HG02943 (cell line): ENCODE data around the gene COL2A1.

Experiments
- ATAC-seq: cut with Tn5 transposase; IDR thresholded peaks from one replicate; pipeline ENCODE4 v1.9.1; 2021; ENCODE audit warnings: mild to moderate bottlenecking, low read depth, moderate library complexity; ENCODE audit not compliant: unreplicated experiment

The COL2A1 gene

GRCh38 chr12:48015954-48016353 is 11.7 kb upstream of the COL2A1 start:
- ATAC-seq: no peak

GRCh38 chr12:48015129-48015528 is 10.9 kb upstream of the COL2A1 start:
- ATAC-seq: no peak

DNA sequence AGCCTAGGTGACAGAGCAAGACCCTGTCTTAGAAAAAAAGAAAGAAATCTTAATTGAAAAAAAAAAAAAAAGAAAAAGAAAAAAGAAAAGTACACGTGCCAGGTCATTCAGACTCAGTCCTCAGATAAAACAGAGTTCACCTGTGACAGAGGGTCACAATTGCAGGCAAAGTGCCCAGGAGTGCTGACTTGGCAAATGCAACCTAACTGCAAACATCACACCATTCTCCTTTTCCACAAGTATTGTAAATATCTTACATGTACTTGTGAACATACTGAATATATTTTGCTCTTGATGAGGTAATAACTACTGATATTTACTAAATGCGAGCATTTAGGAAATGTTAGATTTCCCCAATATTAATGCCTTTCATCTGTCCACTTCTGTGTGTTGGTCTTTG is 9.0 kb upstream of the COL2A1 start:
- ATAC-seq: no peak

DNA sequence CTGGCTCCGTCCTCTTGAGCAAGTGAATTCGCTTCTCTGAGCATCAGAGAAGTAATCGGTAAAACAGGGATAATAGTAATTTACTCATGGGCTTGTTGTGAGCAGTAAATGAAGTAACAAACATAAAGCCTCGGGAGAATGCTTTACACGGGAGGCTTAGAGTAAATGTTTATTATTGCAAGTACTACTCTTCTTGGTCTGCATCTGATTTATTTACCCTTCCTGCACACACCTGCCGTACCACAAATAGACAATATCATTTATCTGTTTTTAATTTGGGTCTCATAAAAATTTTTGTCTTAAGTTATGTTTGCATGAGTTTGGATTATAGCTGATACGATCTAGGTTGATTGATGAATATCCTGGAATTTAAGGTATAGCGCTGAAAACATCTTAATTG is 7.8 kb upstream of the COL2A1 start:
- no peak for ATAC-seq

DNA sequence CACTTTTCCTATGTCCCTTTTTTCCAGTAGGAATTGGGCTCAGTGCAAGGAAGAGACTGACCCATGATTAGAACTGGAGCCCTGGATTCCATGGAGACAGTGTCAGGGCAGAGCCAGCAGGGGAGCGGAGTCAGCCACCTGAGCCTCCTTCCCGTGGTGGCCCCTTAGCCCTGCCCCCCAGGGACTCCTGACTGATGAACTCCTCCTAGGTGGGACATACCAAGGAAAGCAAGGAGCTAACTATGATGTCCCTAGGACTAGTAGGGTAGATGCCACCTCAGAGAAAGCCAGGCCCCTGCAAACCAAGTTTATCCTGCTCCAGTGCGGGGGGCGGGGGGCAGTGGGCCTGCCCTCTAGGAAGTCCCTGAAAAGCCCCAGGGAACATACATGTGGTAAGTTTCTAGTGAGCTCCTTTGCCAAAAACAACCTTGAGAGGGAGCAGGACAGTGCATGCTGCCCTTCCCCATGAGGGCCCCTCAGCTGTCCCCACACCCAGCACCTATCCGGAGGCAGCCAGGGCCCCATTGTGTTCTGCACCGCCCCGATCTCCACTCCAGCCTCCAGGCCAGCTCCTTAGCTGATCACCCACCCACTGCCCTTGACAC is 6.2 kb upstream of the COL2A1 start:
- no peak for ATAC-seq

DNA sequence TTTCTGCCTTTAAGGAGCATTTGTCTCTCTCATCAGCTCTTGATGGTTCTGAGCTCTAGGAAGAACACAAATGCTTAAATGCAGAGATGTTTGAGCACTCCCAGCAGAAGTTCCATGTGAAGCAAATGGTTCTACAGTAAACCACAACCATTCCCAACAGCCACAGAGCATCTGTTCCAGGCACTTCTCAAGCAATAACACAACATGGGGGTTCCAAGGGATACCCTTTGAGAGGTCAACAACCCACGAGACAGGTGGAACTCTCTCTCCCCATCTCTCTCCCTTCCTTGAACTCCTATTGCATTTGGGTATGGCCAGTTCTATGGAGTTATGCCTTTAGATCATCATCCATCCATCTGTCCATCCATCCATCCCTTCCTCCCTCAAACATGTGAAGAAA is 5.2 kb upstream of the COL2A1 start:
- ATAC-seq: no peak

GRCh38 chr12:48008950-48009349 is 4.7 kb upstream of the COL2A1 start:
- no peak for ATAC-seq

DNA sequence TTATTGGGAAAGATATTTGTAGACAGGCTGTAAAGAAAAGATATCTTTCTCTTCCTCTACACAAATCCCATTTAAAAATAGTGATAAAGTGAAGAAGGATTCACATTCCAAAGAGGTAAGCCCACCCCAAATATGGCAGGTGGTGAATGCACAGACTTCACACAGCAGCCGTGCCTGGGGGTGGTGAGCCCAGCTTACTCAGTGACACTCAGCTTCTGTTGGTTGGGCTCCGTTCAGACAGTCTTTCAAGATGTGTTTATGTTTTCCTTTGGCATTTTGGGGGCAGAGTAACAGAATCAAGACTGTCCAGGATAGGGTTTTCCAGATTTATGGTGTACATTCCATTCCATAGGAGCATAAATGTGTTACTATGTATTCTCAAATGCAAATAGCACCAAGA is 4.1 kb upstream of the COL2A1 start:
- ATAC-seq: no peak

DNA sequence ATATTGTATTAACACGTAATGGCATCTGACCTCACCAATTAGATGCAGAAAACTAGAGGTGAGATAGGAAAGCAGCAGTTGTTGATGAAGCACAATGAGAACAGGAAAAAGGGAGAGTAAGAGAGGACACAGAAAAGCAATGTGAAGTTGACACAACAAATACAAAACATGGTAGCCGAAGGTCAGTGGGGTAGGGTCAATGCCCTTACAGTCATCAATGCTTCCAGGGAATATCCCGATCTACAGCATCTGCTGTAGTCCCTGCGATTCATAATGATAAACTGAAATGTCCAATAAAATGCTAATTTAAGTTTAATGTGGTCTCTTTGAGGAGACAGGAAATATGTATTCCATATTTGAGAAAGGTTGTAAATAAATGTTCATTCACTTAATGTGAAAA is 2.9 kb upstream of the COL2A1 start:
- no peak for ATAC-seq

DNA sequence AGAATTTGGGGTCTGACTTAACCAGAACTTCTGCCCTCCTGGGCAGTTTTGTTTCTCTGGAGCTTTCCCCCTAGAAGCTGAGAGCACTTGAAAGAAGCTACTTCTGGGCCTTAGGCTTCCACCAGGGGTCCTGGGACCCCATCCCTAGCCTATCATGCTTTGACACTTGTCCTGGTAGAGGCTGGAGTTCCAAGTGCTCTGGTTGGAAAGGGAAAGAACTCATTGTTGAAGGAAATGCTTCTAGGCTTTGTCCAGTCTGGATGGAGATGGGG is 1.4 kb upstream of the COL2A1 start:
- ATAC-seq: no peak

GRCh38 chr12:48005001-48005749 is 899 bp upstream of the COL2A1 start:
- no peak for ATAC-seq

GRCh38 chr12:48003226-48004052 is 837 bp downstream of the COL2A1 start:
- ATAC-seq: no peak

DNA sequence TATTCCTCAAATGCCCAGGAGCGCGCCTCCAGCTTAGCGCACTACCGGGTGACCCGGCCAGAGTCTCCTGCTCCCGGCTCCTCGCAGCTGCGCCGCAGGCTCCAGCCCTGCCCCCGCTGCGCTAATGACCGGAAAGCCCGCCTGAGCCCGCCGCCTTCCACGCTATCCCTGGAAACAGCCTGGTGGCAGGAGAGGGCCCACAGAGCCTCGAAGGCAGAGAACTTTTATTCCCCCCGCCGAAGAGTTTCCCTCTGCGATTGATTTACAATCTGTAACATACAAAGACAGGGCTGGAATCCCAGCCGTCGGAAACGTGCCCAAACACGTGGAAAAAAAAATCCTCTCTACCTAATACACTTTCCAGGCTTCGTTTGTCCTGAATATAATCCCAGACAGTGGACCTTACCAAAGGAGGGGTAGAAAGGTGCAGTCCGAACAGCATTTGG is 1.5 kb downstream of the COL2A1 start:
- ATAC-seq: no peak

DNA sequence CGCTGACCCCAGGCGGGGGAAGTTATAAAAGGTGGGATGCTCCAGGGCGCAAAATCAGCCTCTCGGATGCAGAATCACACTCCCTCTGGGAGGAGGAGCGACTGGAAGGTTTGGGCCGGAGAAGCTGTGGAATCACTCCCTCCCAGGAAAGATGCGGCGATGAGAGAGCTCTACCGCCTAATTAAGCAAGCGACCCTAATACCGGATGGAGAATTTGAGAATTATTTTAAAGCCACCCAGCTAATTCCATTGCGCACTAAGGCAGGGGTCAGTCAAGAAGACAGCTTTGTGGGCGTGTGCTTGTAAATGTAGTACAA is 1.9 kb downstream of the COL2A1 start:
- ATAC-seq: no peak

DNA sequence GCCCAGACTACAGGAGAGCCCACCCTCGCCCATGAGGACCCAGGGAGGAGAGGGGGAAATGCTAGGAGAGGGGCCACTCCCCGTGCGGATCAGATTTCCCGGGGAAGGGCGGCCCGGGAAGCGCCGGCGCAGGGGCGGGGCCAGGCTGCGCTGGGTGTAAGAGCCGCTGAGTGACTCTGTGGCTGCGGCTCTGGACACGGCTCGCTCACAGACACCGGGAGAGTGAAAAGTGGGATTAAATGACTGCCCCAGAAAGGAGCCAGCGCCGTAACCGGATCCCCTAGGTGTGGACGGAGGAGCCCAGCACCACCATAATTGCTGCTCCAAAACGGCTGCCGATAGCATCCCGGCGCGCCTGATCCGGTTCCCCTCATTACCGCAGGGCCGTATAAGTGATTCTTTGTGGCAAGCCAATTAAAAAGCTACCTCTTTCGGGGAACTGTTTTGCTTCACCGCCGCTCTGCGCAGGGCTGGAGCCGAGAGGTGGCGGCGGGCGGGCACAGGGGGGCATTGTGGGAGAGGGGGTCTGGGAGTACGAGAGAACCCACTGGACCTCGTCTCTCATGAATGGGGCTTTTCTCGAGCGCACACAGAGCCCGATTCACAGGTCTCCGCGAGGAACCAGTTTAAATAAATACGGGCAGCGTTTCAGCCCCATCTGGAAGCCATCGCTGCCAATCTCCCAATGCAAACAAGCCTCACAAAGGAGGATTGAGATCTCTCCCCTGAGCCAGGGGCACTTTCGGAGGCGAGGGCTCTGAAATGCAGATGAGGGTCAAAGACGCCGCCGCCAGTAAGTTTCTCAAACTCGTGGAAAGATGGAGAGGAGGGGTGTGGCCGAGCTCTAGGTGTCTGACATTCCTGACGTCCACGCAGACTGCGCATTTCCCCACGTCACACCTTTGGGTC is 2.5 kb downstream of the COL2A1 start:
- no peak for ATAC-seq

DNA sequence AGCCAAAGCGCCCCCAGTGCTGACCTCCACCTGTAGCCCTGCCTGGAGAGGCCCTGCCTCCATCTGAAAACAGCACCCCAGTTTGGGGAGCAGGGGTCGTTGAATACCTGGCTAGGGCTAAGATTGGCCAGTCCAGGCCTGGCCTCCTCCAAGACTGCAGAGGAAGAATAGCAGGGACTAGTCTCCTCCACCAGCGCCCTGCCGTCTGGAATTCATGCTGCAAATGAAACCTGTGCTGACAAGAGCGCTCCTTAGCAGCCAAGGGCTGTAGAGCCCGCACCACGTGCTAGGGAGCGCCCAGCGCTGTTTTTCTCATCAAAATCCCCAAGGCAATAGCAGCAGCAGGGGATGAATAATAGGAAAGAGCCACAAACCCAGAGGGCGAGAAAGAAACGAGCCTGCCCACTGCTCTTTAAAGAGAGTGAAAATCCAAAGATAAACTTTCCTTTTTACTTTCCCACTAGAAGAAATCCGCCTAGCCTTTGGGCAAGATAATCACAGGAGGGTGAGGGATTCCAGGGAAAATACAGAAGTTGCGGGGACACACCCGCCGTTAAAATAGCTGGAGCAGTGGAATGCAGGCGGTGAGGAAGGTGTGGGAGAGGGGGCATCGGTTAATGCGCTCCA is 3.3 kb downstream of the COL2A1 start:
- ATAC-seq: no peak

DNA sequence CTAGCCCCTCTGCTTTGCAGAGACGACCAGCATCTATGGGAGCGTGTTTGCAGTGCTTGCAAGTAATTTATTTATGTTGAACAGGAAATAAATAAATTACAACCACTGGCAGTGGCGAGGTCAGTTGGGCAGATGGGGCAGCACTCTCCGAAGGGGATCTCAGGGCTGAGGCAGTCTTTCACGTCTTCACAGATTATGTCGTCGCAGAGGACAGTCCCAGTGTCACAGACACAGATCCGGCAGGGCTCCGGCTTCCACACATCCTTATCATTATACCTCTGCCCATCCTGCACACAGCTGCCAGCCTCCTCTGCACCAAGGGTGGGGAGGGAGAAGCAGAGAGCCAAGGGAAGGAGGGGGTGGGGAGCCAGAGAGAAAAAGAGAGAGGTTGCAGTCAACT is 4.5 kb downstream of the COL2A1 start:
- ATAC-seq: no peak

DNA sequence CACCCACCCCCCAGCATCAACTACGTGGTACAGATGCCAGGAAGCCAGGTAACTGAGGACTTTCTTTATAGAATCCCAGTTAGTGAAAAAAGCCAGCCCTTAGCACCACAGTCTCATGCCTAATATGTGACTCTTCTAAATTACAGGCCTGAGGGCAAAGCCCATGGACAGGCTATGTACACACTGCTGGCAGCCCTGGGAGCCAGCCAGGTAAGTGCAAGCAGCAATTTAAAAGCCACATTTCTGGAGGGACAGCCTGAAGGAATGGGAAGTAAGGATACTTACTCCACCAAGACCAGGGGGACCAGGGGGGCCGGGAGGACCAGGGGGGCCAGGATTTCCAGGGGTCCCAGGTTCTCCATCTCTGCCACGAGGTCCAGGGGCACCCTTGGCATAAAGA is 7.0 kb downstream of the COL2A1 start:
- ATAC-seq: no peak

DNA sequence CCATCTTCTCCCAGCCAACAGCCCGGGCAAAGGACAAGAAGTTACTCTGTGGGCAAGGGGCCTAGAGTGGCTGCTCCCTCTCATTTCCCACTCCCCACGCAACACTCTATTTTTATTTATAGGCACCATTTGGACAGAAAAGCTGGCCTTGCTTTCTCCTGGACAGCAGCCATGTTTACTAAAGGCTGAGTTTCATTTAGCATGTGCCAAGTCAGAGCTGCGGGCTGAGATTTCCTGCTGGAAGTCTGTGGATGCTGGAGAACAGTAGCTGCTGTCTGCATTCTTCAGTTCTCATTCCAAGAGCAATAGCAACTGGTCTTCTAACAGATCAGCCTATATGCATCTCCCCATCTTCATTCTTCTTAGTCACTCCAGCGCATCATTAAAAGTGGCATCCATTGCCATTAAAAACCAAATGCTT is 8.3 kb downstream of the COL2A1 start:
- ATAC-seq: no peak

- ATAC-seq: no peak
Measured at GRCh38 chr12:47993491-47993890, 10.8 kb downstream of the COL2A1 start.
